Neutrophil (primary cell): ENCODE results near the gene C12orf60.

Experiments
- H3K27ac ChIP-seq: fragments of 200-600 bp; sonication (generic); 2 replicates; pipeline ENCODE4 v1.5.1; 2016; ENCODE audit warnings: mild to moderate bottlenecking, moderate library complexity
- H3K27me3 ChIP-seq: fragments of 200-600 bp; sonication (generic); 2 replicates; pipeline ENCODE4 v1.6.0; 2016; ENCODE audit warnings: mild to moderate bottlenecking
- H3K36me3 ChIP-seq: fragments of 200-600 bp; sonication (generic); 2 replicates; pipeline ENCODE4 v1.5.1; 2017
- H3K4me1 ChIP-seq, 2 experiments: fragments of 200-600 bp in 1 of 2; sonication (generic) in 1 of 2; 1 replicate in 1 of 2; 2 replicates in 1 of 2; pipeline versions ENCODE4 v1.5.1 to v1.6.1; 2013 to 2016; ENCODE audit warnings: low read depth in 1 of 2, low read length in 1 of 2, mild to moderate bottlenecking in 1 of 2, moderate library complexity in 1 of 2; ENCODE audit not compliant: control insufficient read depth in 1 of 2, insufficient read depth in 1 of 2
- H3K4me3 ChIP-seq, 2 experiments: fragments of 200-600 bp in 1 of 2; sonication (generic) in 1 of 2; 1 replicate in 1 of 2; 2 replicates in 1 of 2; pipeline ENCODE4 v1.5.1; 2013 to 2016; ENCODE audit warnings: low read depth in 1 of 2, low read length in 1 of 2, mild to moderate bottlenecking in 1 of 2, moderate library complexity in 1 of 2
- H3K9me3 ChIP-seq: fragments of 200-600 bp; sonication (generic); 2 replicates; pipeline ENCODE4 v1.5.1; 2016
- CTCF ChIP-seq: fragments of 200-600 bp; sonication (generic); IDR thresholded peaks from 2 replicates; pipeline ENCODE4 v1.5.1; 2016; ENCODE audit warnings: antibody characterized with exemption

Gene C12orf60

GRCh38 chr12:14858513-14858912 lies 55.0 kb downstream of the C12orf60 start:
- no peaks in the 10 kb centered on the region for H3K27me3 ChIP-seq
- TF ChIP-seq CTCF = no peak
- H3K27ac ChIP-seq = no peak overlapping the region
- no peaks in the 10 kb centered on the region for H3K4me1 ChIP-seq
- H3K36me3 ChIP-seq = no peaks in the 10 kb centered on the region
- H3K9me3 ChIP-seq = no peaks in the 10 kb centered on the region
- H3K4me3 ChIP-seq = no peak overlapping the region

GRCh38 chr12:14860490-14860889 lies 57.0 kb downstream of the C12orf60 start:
- TF ChIP-seq CTCF = no peak
- Histone ChIP-seq H3K4me3 (no peak overlapping the region), H3K36me3 (no peaks in the 10 kb centered on the region), H3K27ac (no peak overlapping the region), H3K4me1 (no peaks in the 10 kb centered on the region), H3K9me3 (no peaks in the 10 kb centered on the region), H3K27me3 (no peaks in the 10 kb centered on the region)

- Histone ChIP-seq H3K36me3 (no peaks in the 10 kb centered on the region), H3K4me3 (no peak overlapping the region), H3K27me3 (no peaks in the 10 kb centered on the region), H3K9me3 (no peaks in the 10 kb centered on the region), H3K4me1 (no peaks in the 10 kb centered on the region), H3K27ac (no peak overlapping the region)
- TF ChIP-seq CTCF = no peak
Observed at GRCh38 chr12:14868916-14869506, 65.5 kb downstream of the C12orf60 start.

GRCh38 chr12:14871247-14871646 lies 67.8 kb downstream of the C12orf60 start:
- H3K36me3 ChIP-seq = no peaks in the 10 kb centered on the region
- no peaks in the 10 kb centered on the region for H3K9me3 ChIP-seq
- no peaks in the 10 kb centered on the region for H3K27me3 ChIP-seq
- H3K4me1 ChIP-seq = no peaks in the 10 kb centered on the region
- H3K4me3 ChIP-seq = no peak overlapping the region
- no peak for TF ChIP-seq CTCF
- no peak overlapping the region for H3K27ac ChIP-seq

GRCh38 chr12:14871886-14872285 lies 68.4 kb downstream of the C12orf60 start:
- Histone ChIP-seq H3K4me3 (no peak overlapping the region), H3K27ac (no peak overlapping the region), H3K4me1 (no peaks in the 10 kb centered on the region), H3K27me3 (no peaks in the 10 kb centered on the region), H3K36me3 (no peaks in the 10 kb centered on the region), H3K9me3 (no peaks in the 10 kb centered on the region)
- TF ChIP-seq CTCF = no peak
